HG03354 (cell line): ENCODE measurements around the gene PKP4.

Experiments
- ATAC-seq: cut with Tn5 transposase; IDR thresholded peaks from one replicate; pipeline ENCODE4 v1.9.1; 2021; ENCODE audit warnings: mild to moderate bottlenecking; ENCODE audit not compliant: unreplicated experiment, poor library complexity, severe bottlenecking

The PKP4 gene

DNA sequence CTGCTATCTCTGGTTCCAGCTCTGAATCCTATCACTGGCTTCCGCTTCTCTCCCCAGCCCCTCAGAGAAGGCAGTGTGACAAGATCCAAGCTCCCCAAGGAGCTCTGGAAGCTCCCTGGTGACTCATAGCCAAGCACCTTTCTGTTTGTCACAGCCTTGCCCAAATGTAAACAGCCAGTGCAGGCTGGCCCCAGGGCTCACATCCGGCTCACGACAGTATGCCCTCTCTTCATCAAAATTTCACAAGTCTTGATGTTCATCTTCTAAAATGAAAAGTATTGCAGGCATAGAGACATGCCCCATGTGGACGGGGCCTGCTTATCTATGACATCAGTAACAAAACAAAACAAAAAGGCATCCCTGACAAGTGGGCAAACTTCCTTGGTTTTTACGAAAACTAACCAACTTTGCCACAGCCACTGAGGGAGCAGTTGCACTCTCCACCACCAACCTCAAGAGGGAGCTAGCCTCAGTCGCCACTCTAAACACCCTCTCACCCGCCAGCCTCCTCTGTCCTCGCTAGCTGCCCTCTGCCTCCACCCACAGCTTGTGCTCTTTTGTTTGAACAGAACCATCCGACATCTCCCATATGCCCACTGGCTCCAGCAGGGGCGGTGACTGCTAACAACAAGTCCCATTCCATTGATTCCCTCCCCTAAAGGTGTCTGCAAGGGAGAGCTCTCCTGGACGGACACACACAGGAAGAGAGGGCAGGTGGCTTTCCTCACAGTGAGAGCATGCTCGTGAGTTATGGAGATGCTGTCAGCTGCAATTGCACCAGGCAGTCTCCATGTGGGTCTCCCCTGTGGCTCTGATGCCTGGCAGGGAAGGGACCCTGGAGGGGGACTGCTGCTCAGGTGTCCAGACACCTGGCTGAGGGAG is 267.4 kb downstream of the PKP4 start:
- ATAC-seq = no peak

DNA sequence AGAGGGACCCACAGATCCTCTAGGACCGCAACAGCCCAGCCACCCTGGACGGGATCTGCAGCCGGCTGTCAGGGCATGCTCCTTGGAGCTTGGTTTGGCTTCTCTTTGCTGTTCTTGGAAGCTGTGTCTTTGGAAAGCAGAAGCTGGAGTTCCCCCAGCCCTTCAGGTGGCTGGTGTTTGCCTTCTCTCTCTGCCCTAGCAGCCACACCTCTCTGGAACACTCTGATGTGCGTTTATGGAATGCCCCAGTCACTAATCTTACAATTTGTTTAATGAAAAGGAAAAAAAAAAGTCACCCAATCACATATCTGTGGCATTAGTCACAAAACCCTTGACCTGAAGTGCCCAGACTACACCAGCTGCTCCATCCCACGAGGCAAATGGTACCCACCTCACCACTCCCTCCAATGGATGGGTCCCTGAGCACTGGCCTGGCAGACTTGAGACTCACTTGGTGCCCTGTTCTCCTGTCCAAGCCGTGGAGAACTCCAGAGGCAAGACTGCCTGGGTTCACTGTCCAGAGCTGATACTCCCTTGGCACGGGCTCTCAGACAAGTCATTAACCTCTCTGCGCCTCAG is 268.1 kb downstream of the PKP4 start:
- no peak for ATAC-seq

GRCh38 chr2:158725441-158725891 is 268.7 kb downstream of the PKP4 start:
- ATAC-seq = no peak

DNA sequence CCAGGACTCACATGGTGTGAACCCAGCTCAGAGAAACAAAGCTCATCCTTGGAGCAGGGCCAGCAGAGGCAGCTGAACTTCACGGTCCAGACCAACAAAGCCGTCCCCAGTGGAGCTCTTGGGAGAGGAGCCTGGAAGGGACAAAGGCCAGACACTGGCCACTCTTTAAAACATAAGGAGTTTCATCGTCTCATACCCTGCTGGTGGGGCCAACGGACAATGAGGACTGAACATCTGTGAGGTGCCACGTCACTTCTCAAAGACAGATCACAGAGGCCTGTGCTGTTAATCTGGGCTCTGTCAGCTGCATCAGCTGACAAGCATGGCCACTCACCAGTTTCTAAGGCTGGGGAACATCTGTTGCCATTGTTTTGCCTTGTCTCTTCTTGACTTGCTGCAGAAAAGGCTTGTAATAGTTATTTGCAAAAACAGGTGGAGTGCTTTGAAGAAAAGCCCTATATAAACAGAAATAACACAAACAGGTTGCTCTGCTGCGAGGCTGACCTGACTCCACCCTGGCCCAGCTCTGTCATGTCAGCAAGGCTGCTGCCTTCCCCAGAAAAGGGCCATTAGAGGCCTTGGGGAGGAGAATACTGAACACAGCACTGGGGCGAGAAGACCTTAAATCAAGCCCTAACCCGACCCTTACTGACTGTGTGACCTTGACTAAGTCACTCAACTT is 270.3 kb downstream of the PKP4 start:
- no peak for ATAC-seq

DNA sequence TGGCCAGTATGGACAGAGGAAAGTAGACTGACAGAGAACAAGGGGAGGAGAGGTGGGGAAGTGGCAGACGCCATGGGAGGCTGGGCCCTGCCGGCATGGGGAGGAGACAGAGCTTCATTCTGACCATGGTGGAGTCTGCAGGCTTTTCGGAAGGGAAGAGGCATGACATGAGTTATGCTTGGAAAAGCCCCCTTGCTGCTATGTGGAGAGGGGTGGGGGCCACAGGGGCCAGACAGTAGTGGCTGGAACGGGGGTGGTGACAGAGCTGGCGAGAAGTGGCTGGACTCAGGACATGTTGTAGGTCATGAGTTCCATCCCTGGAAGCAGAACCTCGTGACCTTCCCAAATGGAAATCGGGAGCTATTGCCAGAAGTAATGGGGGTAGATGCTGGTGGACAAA is 271.7 kb downstream of the PKP4 start:
- no peak for ATAC-seq

DNA sequence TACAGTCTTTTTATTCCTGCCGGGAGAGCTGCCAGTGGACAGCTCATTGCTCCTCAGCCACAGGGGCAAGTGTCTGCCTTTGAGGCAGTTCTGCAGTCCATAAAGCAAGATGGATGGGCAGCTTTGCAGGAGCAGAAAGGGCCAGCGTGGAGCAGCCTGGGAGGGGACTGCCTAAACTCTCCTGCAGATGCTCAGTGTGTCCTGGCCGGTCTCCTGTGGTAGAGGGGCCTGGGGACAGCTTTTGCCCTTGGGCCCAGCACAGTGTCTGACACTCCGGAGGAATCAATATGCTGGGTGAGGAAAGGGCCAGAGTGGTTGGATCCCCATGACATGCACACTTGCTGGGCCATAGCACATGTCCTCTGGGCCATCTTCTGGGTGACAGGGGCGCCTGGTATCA is 272.7 kb downstream of the PKP4 start:
- no peak for ATAC-seq

GRCh38 chr2:158729873-158730620 is 273.3 kb downstream of the PKP4 start:
- no peak for ATAC-seq

GRCh38 chr2:158730621-158731140 is 273.9 kb downstream of the PKP4 start:
- no peak for ATAC-seq

GRCh38 chr2:158731386-158731785 is 274.6 kb downstream of the PKP4 start:
- ATAC-seq = no peak
